Fibroblast of peridontal ligament (primary cell): ENCODE results near the gene LTB.

ENCODE experiments used
- DNase-seq: peaks from one replicate; pipeline ENCODE4 v3.0.0-alpha.2; 2010; ENCODE audit errors: extremely low read depth

LTB gene

DNA sequence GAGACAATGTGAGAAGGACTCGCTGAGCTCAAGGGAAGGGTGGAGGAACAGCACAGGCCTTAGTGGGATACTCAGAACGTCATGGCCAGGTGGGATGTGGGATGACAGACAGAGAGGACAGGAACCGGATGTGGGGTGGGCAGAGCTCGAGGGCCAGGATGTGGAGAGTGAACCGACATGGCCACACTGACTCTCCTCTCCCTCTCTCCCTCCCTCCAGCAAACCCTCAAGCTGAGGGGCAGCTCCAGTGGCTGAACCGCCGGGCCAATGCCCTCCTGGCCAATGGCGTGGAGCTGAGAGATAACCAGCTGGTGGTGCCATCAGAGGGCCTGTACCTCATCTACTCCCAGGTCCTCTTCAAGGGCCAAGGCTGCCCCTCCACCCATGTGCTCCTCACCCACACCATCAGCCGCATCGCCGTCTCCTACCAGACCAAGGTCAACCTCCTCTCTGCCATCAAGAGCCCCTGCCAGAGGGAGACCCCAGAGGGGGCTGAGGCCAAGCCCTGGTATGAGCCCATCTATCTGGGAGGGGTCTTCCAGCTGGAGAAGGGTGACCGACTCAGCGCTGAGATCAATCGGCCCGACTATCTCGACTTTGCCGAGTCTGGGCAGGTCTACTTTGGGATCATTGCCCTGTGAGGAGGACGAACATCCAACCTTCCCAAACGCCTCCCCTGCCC lies 5.2 kb downstream of the LTB start:
- no peak for DNase-seq

DNA sequence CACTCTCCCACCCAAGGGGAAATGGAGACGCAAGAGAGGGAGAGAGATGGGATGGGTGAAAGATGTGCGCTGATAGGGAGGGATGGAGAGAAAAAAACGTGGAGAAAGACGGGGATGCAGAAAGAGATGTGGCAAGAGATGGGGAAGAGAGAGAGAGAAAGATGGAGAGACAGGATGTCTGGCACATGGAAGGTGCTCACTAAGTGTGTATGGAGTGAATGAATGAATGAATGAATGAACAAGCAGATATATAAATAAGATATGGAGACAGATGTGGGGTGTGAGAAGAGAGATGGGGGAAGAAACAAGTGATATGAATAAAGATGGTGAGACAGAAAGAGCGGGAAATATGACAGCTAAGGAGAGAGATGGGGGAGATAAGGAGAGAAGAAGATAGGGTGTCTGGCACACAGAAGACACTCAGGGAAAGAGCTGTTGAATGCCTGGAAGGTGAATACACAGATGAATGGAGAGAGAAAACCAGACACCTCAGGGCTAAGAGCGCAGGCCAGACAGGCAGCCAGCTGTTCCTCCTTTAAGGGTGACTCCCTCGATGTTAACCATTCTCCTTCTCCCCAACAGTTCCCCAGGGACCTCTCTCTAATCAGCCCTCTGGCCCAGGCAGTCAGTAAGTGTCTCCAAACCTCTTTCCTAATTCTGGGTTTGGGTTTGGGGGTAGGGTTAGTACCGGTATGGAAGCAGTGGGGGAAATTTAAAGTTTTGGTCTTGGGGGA lies 6.1 kb downstream of the LTB start:
- DNase-seq: no peak

DNA sequence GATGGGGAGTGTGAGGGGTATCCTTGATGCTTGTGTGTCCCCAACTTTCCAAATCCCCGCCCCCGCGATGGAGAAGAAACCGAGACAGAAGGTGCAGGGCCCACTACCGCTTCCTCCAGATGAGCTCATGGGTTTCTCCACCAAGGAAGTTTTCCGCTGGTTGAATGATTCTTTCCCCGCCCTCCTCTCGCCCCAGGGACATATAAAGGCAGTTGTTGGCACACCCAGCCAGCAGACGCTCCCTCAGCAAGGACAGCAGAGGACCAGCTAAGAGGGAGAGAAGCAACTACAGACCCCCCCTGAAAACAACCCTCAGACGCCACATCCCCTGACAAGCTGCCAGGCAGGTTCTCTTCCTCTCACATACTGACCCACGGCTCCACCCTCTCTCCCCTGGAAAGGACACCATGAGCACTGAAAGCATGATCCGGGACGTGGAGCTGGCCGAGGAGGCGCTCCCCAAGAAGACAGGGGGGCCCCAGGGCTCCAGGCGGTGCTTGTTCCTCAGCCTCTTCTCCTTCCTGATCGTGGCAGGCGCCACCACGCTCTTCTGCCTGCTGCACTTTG lies 6.8 kb downstream of the LTB start, which contains the start of gene TNF:
Gene TNF (plus strand): TSS at position 231 of the 567 bp plus-strand sequence. CDS start 177 bp downstream, at position 408.
- no peak for DNase-seq

DNA sequence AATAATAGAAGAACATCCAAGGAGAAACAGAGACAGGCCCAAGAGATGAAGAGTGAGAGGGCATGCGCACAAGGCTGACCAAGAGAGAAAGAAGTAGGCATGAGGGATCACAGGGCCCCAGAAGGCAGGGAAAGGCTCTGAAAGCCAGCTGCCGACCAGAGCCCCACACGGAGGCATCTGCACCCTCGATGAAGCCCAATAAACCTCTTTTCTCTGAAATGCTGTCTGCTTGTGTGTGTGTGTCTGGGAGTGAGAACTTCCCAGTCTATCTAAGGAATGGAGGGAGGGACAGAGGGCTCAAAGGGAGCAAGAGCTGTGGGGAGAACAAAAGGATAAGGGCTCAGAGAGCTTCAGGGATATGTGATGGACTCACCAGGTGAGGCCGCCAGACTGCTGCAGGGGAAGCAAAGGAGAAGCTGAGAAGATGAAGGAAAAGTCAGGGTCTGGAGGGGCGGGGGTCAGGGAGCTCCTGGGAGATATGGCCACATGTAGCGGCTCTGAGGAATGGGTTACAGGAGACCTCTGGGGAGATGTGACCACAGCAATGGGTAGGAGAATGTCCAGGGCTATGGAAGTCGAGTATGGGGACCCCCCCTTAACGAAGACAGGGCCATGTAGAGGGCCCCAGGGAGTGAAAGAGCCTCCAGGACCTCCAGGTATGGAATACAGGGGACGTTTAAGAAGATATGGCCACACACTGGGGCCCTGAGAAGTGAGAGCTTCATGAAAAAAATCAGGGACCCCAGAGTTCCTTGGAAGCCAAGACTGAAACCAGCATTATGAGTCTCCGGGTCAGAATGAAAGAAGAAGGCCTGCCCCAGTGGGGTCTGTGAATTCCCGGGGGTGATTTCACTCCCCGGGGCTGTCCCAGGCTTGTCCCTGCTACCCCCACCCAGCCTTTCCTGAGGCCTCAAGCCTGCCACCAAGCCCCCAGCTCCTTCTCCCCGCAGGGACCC lies 7.8 kb downstream of the LTB start:
- DNase-seq: no peak

DNA sequence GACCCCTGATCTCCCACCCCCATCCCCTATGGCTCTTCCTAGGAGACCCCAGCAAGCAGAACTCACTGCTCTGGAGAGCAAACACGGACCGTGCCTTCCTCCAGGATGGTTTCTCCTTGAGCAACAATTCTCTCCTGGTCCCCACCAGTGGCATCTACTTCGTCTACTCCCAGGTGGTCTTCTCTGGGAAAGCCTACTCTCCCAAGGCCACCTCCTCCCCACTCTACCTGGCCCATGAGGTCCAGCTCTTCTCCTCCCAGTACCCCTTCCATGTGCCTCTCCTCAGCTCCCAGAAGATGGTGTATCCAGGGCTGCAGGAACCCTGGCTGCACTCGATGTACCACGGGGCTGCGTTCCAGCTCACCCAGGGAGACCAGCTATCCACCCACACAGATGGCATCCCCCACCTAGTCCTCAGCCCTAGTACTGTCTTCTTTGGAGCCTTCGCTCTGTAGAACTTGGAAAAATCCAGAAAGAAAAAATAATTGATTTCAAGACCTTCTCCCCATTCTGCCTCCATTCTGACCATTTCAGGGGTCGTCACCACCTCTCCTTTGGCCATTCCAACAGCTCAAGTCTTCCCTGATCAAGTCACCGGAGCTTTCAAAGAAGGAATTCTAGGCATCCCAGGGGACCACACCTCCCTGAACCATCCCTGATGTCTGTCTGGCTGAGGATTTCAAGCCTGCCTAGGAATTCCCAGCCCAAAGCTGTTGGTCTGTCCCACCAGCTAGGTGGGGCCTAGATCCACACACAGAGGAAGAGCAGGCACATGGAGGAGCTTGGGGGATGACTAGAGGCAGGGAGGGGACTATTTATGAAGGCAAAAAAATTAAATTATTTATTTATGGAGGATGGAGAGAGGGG lies 8.8 kb downstream of the LTB start:
- no peak for DNase-seq

DNA sequence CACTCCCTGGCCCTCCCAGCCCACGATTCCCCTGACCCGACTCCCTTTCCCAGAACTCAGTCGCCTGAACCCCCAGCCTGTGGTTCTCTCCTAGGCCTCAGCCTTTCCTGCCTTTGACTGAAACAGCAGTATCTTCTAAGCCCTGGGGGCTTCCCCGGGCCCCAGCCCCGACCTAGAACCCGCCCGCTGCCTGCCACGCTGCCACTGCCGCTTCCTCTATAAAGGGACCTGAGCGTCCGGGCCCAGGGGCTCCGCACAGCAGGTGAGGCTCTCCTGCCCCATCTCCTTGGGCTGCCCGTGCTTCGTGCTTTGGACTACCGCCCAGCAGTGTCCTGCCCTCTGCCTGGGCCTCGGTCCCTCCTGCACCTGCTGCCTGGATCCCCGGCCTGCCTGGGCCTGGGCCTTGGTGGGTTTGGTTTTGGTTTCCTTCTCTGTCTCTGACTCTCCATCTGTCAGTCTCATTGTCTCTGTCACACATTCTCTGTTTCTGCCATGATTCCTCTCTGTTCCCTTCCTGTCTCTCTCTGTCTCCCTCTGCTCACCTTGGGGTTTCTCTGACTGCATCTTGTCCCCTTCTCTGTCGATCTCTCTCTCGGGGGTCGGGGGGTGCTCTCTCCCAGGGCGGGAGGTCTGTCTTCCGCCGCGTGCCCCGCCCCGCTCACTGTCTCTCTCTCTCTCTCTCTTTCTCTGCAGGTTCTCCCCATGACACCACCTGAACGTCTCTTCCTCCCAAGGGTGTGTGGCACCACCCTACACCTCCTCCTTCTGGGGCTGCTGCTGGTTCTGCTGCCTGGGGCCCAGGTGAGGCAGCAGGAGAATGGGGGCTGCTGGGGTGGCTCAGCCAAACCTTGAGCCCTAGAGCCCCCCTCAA lies 9.9 kb downstream of the LTB start, which contains the start of gene LTA:
Gene LTA (plus strand): TSS at position 249 of the 871 bp plus-strand sequence. CDS start 454 bp downstream, at position 703.
- no peak for DNase-seq

DNA sequence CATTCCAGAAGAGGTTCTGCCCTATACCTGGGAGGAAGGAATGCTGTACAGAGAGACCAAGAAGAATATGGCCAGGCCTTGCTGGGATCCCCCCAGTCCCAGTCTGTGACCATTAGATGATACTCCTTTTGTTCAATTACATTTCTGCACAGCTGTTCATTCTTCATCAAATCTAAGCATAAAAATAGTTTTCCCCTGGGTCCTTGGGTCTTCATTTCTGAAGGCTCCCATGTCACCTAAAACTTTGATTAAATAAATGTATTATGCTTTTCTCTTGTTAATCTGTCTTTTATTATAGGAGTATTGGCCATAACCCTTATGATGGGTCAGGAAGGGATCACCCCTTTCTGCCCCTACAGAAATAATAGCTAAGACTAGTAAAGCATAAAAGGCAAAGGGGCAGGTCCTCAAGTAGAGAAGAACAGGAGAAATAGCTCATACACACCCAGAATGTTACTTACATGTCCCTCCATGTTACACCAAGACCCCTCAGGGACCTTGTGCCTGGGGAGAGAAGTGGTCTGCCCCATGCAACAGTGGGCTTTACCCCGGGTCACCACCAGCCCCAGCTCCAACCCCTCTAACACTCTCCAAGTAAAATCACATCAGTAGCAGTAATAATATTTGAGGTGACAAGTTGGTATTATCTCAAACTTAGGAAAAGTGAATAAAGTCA lies 12.2 kb downstream of the LTB start:
- DNase-seq: no peak

DNA sequence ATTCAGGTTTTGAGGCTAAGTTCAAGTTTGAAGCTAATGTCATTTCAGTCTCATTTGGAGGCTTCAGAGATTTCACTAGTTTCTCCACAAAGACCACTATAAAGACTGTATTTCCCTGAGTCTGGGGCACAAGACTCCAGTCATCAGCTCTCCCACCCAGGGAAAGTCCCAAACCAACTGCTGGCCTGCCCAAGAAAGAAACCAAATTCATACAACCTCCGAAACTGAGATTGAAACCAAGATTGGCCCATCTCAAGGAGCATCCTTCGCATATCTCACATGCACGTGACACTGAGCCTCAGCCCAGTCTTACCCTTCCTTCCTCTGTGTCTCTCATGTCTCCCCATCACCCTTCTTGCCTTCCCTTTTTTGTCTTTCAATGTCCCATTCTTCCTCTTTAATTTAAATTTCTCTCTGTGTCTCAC lies 13.7 kb downstream of the LTB start:
- no peak for DNase-seq

DNA sequence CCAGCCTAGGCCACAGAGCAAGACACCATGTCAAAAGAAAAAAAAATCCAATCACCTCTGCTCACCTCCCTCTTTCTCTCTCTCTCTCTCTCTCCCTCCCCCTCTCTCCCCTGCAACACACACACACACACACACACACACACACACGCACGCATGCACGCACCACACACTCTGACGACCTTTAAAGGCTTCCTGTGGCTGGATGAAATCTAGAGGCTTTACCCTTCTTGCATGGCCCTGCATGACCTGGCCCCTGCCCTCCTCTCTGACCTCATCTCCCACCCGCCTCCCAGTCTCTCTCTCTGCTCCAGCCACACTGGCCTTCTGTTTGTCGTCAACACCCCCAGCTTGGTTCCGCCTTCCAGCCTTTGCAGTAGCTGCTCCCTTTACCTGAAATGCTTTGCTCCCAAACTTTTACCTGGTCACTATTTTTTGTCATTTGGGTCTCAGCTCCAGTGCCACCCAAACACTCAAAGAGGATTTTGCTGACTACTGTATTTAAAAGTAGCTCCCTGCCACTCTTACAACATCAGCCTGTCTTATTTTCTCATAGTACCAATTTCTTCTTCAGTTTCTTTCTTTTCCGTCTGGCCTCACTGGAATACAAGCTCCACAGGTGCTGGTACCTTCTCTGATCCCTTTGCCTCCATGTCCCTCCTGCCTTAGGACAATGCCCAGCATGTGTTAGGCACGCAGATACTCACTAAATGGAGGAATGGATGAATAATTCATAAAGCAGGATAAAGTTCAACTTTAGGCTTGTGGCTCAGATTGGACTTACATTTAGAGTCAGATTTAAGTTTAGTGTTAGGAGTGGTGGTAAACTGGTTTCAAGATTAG lies 14.5 kb downstream of the LTB start:
- no peak for DNase-seq

DNA sequence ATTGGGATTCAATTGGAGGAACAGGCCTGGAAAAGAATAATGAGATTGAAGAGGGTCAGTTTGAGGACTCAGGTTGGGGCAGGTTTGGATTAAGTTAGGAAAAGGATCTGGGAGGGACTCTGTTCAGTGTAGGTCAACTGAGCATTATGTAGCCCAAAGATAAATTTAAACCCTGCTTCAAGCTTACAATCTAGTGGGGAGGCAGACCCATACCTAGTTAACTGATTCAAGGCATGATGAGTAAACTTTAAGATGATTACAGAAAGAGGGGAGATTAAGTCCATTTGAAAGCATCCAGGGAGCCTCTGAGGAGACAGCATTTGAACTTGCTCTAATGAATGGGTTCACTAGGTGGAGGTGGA lies 21.5 kb downstream of the LTB start:
- DNase-seq: no peak

DNA sequence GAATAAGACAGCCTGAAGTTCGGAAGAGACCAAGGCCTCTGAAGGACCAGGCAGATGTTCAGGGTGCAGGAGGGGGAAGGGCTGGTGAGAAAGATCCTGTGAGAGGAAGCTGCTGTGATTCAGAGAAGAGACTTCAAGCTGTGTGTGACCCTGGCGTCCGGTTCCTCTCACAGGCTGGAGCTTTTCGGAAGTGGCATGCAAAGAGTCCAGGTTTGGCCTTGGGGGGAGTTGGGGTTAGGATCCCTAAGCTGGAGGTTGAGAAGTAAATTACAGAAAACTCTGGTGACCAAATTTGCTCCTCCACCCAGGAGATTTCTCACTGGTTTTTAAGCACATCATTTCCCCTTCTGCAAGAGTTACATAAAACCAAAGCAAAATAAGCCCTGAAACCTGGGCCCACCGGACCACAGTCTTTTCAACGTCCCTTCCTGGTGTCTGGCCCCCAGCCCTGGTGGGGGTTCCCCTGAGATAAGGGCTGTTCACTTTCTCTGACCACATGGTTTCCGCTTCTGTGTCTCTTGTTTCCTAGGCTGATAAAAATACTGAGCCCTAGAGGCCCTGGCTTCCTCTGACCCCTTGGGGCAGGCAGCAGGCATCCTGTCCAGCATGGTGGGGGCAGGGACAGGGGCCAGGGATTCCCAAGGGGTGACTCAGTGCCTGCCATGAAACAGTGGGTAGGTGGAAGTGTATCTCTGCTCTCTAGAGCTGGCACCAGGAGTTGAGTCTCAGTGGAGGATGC lies 22.1 kb downstream of the LTB start:
- peak; percentile 11 for DNase-seq

DNA sequence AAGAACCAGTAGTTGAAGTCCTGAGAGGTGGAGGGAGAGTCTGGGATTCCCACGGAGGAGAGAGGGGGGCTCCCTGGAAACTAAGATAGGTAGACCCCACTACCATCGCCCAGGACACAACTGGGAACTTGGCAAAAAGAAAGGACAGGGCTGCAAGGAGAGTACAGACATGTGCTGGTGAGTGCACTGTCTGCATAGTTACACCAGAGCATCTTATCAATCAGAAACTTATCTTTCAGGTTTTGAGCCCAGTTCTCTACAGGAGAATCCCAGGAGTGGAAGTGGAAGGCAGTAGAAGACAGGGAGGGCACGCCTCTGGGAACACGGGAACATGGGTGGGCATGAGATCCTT lies 22.6 kb downstream of the LTB start:
- no peak for DNase-seq

DNA sequence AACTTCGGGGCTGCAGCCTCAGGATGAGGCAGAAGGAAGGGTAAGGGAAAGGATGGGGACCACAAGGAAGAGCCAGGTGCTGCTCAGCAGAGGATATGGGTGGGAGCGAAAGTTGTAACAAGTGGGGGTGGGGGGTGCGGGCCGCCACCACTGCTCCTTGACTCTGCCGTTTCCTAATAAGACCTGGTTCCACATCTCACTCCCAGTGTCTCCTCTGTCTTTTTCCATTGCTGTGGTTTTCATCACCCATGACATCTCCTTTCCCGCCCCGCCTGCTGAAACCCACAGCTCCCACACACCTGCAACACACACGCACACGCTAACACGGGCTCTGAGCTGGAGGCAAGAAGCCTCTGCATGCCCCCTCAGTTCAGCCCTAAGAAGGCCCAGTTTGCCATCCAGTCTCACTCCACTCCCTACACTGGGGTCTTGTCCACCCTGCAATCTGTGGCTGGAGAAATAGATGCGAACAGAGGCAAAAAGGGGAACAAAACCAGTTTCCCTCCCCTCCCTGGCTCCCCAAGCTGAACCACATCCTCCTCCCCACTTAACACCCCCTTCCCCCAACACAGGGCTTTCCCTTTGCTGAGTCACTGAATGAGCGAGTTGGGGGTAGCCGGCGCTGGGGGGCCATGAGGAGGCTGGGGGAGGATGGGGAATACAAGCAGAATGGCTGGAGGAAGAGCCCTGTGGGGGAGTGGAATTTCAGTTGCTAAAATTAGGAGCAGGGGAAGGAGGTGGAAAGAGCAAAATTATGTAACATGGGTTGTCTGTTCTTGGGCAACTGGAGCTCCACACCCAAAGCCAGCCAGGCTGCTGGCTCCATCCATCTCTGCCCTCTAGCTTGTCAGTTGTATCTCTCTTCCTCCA lies 23.4 kb downstream of the LTB start:
- DNase-seq: peak; percentile 18

DNA sequence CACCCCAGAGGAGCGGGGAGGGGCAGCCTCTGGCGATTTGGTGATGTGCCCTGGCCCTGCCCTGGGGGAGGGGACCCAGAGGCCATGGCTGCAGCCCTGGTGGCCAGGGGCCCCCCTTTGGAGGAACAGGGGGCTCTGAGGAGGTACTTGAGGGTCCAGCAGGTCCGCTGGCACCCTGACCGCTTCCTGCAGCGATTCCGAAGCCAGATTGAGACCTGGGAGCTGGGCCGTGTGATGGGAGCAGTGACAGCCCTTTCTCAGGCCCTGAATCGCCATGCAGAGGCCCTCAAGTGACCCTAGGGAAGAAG lies 24.0 kb downstream of the LTB start:
- no peak for DNase-seq

DNA sequence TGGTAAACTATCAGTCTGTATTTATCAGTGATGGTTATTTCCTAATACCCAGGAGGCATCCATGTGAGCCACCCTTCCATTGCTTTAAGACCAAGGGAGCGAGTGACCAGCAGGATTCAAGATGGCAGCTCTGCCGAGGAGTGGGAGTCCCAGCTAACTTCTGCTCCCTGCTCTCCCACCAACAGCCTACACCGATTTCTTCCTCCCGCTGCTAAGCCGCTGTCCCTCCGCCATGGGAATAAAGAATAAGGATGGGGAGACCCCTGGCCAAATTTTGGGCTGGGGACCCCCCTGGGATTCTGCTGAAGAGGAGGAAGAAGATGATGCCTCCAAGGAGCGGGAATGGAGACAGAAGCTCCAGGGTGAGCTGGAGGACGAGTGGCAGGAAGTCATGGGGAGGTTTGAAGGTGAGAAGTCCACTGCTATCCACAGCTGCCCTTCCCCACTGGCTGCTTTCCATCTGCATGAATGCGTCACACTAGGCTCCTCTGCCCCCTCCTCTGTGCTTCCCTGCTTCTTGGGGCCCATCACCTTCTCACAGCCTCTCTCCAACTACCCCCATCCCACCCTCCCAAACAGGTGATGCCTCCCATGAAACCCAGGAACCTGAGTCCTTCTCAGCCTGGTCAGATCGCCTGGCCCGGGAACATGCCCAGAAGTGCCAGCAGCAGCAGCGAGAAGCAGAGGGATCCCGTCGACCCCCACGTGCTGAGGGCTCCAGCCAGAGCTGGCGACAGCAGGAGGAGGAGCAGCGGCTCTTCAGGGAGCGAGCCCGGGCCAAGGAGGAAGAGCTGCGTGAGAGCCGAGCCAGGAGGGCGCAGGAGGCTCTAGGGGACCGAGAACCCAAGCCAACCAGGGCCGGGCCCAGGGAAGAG lies 24.5 kb downstream of the LTB start:
- no peak for DNase-seq

DNA sequence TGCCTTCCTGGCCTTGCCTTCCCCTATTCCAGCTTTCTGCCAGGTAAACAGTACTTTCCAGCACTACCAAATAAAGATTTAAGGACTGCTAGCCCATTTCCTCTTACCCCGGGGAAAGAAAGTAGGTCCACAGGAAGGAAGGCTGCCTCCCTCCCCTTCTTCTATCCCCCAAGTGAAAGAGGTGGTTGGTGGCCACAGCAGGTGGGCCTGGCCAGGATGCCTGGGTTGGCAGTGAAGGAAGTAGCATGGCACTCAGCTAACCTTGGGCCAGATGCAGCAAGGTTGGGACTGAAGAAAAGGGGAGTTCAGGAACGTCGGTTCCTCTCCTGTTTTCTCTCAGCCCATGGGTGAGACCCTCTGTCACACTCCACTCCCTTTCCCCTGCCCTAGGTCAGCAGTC lies 25.9 kb downstream of the LTB start:
- no peak for DNase-seq
